Colon (tissue), 2 donors: ENCODE results near the gene KL.

Experiments
- FAIRE-seq: peaks from 2 replicates; lab custom pipeline; 2012; peaks lifted over from hg19 to GRCh38; lab: Jason Lieb, UNC
- donor health status: control.
- donor health status: control.

The KL gene

DNA sequence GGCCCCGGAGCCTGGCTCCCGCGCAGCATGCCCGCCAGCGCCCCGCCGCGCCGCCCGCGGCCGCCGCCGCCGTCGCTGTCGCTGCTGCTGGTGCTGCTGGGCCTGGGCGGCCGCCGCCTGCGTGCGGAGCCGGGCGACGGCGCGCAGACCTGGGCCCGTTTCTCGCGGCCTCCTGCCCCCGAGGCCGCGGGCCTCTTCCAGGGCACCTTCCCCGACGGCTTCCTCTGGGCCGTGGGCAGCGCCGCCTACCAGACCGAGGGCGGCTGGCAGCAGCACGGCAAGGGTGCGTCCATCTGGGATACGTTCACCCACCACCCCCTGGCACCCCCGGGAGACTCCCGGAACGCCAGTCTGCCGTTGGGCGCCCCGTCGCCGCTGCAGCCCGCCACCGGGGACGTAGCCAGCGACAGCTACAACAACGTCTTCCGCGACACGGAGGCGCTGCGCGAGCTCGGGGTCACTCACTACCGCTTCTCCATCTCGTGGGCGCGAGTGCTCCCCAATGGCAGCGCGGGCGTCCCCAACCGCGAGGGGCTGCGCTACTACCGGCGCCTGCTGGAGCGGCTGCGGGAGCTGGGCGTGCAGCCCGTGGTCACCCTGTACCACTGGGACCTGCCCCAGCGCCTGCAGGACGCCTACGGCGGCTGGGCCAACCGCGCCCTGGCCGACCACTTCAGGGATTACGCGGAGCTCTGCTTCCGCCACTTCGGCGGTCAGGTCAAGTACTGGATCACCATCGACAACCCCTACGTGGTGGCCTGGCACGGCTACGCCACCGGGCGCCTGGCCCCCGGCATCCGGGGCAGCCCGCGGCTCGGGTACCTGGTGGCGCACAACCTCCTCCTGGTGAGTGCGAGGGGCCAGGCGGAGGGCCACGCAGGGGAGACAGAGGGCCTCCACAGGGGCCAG lies at the start of gene KL:
Gene KL (plus strand): TSS at position 10 of the 909 bp plus-strand sequence. CDS start 18 bp downstream, at position 28.
- no peak for FAIRE-seq

DNA sequence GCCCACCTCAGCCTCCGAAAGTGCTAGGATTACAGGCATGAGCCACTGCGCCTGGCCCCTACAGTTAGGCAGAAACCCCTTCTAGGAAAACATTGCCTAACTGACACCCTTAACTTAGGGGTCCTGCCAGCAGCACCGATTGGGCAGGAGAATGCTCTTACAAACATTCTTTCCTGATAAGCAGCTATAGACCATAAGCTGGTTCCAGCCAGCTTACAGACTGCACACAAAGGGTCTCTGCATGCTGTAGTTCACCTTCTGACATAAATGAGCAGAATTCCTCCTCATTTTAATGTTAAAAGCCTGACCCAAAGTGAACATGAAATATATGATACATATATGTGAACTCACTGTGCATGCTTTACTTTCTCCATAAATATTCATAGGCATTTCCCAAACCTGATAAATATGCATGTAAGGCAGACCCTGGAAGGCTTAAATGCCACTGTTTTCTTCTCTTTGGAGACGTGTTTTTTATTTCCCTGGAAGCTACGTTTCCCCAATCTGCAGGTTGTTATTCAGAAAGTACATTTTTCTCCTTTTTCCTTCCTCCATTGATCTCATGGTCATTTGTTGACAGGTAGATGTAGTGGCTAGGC lies 48.5 kb upstream of the KL start:
- no peak for FAIRE-seq

DNA sequence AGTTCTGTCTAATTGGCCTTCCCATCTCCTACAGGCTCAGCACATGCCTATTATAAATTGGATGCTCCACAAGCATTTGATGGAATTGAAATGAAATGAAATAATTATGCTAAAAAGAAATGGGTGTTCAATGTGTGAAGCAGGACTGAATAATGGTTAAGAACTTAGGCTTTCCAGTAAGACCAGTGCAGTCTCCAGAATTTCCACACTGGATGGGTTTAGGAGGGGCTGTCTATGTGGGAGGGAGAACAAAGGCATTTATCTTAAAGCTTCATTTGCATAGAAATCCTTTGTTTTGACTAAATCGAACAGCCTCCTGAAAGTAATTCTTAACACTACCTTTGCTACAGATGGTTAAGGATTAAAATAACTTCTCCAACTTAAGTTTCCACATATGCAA lies 47.9 kb upstream of the KL start:
- FAIRE-seq = no peak

DNA sequence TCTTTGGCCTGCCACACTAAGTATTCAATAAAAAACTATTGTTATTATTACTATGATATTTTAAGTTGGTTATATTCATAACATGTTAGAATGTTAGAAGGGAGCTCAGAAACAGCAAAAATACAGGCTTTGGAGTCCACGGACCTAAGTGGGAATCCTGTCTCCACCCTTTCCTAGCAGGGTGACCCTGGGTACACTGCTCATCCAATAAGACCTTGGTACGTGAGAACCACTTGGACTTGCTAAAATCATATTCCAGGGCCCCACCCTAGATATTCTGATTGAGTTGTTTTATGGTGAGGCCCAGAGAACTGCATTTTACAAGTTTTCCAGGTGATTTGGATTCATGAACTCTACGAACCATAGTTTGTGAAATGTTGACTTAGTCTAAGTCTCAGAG lies 47.4 kb upstream of the KL start:
- FAIRE-seq = no peak

DNA sequence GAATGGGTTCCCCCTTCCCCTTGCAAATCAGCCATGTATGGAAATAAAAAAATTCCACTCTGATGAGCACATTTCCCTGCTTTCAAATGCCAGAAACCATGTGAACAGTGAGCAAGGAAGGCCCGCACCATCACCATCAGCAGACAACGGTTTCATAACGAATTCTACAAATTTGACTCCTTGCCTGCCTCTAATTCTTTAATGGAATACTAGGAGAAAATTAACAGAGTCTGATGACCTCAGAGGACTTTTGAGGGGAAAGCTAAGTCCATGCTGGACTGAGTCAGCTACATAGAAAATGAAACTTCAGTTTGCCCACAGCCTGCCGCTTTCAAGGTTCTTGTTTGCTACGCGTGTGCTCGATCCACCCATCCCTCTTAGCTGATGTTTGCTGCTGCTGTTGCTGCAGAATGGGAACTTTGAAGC lies 46.7 kb upstream of the KL start:
- FAIRE-seq = no peak

DNA sequence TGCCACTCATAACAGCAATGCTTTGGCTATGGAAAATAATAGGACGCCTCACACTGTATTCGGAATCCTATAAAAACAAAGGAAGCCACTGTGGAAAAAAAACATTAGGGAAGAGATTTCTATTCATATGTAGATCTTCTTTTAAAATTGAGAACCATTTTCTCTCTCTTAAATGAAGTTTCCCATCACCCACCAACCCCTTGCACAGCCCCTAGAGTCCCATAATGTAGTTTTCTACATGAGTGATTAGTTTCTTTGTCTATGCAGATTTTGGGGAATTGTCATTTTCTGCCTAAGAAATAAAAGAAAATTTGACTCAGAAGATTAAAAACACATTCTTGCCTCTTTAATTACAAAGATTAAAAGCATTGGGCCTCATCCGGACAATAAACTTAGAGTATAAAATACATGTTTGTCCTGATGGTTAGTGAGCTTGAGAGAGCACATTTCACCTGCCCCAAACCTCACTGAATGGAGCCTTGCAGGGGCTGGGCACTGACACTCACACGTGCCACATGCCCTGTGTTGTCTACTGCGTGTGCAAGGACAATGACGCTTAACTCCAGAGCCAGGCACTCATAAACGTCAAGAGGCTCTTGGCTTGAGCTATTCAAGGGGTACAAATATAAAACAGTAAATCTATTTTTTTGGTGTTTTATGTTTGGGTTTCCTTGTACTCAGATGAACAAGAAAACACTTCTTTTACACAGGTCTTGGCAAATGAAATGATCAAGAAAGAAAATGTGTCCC lies 40.0 kb upstream of the KL start:
- FAIRE-seq = no peak

DNA sequence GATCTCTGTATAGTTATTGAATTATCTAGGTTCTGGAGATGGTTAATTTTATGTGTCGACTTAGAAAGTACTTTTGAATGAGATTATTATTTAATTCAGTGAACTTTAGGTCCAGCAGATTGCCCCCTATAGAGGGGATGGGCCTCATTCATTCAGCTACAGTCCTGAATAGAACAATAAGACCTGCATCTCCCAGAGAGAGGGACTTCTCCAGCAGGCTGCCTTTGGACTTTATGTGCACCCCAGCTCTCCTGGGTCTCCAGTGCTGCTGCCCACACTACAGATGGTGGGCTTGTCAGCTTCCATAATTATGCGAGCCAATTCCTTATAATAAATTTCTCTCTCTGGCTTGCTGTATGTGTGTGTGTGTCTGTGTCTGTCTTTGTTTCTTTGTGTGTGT lies 39.3 kb upstream of the KL start:
- no peak for FAIRE-seq

DNA sequence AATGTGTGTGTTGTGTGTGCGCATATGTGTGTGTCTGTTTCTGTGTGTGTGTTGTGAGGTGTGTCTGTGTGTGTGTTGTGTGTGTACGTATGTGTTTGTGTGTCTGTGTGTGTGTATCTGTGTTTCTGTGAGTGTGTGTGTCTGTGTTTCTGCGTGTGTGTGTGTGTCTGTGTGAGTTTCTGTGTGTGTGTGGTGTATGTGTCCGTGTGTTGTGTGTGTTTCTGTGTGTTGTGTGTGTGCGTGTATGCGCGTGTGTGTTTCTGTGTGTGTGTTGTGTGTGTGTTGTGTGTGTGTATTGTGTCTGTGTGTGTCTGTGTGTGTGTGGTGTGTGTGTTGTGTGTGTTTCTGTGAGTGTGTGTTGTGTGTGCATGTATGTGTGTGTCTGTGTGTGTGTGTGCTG lies 38.9 kb upstream of the KL start:
- no peak for FAIRE-seq

DNA sequence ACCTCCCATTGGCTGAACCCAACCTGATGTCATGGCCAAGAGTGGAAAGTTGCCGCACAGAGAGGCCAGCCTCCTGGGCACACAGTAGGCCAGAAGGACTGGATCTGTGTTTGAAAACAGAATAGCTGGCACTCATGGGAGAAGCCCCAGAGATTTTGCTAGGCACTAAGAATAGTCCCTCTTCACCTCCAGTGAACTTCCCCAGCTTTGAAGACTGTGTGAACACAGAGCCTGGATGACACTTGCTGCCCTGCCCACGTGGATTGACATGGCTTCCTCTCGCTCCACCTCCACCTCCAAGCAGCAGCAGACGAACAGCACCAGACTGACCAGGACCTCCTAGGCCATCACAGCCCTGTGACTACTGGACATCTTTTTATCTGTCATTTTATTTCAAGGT lies 37.9 kb upstream of the KL start:
- FAIRE-seq = no peak

DNA sequence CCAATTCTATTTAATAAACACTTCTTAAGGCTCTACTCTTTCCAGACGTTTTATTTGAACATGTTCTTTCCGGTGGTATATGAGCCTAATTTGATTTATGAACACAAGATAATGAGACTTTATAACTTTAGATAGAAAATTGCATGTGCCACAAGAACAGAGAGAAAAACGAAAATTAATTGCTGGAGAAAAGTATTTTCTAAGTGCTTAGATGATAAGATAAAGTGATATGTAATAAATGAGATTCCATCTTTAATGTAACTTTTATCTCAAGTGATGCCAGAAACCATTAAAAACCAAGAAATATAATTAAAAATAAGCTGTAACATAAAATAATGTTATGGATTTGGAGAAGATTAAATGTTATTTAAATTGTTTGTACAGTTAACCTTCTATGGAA lies 33.2 kb upstream of the KL start:
- FAIRE-seq = no peak

DNA sequence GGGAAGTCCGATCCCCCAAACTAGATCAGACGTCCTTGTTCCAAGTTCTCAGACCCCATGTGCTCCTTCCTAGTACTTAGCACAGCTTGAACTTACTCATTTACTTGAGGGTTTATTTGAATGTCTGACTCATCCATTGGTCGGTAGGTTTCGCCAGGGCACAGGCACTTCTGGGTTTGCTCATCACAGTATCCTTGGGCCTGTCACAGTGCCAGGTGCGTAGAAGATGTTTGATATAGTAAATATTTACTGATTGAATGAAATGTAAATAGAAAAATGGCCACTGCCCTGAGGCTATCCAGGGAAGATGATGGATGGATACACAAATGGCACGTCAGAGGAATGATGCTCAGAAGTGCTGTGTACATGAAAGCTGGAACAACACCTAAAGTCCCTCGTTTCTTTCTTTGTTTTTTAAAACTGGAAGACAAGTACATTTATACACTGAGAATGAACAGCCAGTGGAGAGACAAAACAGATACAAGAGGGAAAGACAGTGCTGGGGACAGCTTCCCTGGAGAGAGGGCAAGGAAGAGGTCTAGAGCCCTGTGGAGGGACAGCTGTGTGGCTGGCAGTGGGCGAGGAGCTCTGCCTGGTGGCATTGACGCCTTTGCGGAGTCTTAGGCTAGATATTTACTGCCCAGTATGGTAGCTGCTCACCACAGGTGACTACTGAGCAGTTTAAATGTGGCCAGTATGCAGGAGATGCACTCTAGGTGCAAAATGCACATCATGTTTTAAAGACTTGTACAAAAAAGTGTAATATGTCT lies 31.2 kb upstream of the KL start:
- no peak for FAIRE-seq

DNA sequence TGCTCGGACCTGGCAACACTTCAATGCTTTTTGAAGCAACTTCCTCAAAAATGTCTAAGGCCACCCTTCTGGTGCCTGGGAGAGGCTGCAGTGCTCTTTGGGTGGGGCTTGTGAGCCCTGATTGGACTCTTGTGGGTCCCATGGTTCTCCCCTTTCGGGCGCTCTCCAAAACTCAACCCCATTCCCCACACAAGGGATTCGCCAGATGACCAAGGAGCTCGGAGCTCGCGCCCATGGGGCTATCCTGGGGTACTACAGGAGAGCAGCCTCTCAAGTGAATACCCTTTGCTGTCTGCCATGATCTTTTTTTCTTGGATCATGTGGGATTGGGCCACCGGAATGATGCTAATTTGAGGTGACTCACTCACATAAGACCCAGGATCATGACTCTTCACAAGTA lies 29.7 kb upstream of the KL start:
- no peak for FAIRE-seq

DNA sequence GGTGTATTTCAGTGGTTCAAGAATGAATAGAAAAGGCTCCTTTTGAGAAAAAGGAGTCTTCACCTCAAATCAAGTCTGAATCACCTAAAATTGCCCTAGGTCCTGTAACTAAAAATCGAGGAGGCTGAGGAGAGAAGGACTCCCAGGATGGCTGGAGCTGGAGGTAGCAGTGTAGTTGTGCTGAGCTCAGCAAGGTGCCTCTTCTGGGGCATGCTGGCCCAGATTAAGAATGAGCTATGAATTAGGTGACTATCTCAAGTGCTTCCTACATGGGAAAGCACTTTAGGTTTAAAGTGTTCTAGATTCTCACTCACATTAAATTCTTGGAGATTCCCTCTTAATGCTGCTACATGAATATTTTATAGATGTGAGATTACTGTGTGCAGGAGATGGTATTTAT lies 28.8 kb upstream of the KL start:
- no peak for FAIRE-seq

DNA sequence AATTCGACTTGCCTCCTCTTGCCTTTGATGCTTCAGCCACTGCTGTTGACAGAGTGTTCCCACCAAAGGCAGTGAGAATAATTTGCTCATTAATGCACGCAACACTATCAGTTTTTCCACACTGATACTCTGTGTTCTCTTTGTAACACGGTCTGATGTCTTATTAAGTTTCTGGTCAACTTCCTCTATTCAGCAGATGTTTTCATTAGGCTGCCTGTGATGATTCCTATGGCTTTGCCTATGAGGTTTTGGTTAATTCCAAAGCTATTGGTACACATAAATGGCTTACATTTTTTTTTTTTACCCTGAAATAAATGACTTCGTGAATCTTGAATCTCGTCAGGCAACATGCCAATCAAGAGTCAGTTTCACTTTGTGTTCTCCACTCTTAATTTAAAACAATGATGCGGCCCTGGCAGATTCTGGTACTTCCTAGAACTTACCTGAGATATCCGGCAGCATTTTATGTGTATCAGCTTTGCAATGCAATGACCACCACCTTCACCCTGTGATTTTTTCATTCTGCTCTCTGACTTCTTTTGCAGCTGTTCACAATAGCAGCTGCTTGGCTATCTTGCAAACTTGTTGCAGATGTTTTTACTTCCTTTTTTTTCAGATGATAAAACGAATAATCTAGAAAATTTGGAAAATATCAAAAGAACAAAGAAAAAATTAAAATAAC lies 27.5 kb upstream of the KL start:
- no peak for FAIRE-seq

DNA sequence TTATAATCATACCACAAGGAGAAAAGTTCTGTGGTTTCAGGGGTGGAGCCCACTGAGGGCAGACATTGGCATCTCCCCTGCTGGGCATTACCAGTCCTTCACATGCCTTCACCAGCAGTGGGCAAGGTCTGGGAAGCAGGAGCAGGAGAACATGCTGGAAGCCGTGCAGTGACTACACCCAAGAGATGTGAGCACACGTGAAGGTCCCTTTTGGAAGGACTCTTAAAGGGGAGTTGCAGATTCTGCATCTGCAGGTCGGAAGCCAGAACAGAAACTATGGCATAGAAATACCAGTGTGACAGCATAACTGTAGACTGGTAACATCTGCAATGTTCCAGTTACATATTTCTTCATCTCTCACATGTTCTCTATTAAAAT lies 26.9 kb upstream of the KL start:
- no peak for FAIRE-seq

DNA sequence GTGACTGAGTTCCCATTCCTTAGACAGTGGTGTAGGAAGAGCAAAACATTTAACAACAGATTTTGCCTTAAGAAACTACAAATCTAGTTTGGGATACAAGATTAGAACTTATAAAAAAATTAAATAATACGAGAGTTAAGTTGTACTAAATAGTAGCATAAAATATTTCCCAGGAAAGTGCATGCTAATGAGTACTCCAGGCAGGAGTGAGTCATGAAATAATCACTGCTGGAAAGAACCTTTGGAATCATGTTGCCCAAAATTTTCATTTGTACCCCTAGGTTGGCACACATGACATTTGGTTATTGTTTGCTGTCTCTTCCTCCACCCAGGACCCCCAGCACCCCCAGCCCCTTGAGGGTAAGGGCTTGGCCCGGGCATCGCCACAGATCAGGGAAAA lies 26.3 kb upstream of the KL start:
- no peak for FAIRE-seq

DNA sequence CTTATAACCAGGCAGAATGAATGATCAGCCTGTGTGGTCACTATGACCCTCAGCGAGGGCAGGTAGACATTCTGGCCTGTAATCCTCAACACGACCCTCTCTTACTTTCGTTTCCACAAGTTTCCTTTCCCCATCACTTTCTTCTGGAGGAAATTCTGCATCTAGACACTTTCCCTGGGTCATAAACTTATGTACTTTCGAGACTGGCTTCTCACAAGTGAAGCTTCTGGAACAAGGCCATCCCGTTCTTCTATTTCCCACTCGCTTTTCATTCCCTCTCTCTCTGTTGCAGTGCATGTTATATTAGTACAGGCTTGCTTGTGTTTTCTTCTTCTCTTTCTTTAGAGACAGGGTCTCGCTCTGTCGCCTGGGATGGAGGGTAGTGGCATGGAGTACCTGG lies 23.1 kb upstream of the KL start:
- FAIRE-seq = no peak

DNA sequence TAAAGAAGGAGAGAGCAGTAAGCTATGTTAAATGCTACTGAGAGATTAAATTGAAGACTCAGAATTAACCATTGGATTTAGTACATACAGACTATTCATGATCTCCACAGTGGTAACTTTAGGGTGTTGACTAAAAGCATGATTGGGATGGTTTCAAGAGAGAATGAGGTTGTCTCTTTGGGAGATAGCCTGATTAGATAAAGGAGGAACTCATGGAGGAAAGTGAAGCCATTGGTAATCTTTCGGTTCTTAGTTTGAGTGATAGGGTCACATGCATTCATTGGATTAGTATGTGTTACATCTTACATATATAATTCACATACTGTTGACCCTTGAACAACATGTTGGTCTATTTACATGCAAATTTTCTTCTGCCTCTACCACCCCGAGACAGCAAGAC lies 18.8 kb upstream of the KL start:
- no peak for FAIRE-seq

DNA sequence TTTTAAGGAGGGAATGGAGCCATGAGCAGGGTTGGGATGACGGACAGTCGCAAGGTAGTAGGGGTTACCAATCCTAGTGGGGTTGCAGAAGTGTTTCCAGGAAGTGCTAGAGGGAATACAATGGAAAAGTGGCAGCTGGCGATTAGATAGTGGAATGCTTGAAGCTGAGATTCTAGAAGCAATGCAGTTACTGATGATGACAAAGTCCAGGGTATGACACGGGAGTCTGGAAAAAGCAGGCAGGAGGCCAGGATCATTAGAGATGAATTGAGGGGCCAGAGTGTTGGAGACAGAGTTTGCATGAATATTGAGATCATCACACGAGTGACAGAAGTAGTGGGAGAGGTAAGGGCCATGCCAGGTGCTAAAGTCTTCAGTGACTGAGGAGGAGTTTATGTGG lies 17.3 kb upstream of the KL start:
- no peak for FAIRE-seq

DNA sequence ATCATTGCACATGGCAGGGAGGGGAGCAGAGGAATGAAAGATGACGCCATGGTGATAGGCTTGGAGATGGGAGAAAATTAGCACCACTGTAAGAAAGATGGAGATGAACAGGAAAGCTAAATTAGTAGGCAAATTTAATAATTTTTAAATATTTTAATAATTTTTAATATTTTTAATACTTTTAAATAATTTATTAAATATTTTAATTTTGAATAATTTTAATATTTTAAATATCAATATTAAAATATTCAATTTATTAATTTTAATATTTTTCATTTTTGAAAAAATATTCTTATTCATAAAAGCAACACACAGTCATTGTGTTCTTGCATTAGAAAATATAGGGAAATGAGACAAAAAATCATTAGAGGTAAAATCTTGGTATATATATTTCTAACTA lies 15.9 kb upstream of the KL start:
- FAIRE-seq = peak; percentile 91

DNA sequence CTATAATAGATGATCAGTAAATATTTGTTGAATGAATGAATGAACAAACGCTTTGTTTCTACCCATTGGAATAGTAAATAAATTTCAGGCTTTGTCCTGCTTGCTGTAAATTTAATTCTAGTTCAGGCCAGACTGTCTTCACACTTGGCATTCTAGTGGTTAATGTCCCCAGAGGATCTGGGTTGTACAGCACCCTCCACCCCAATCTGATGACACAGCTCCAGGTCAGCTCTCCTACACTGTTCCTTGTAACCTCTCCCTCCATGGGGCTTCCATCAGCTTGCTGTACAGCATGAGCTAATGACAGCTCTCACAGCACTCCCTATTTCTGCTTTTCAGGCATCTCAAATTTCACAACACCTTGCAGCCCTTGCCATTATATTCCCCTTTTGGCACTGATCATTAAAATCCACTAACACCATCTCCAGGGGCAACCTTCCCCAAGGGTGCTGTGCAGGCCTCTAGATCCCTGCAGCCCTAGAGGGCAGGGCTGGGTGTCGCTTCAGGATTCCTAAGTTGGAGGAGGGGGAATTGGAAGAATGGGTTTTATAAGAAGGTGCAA lies 12.7 kb upstream of the KL start:
- FAIRE-seq = no peak

DNA sequence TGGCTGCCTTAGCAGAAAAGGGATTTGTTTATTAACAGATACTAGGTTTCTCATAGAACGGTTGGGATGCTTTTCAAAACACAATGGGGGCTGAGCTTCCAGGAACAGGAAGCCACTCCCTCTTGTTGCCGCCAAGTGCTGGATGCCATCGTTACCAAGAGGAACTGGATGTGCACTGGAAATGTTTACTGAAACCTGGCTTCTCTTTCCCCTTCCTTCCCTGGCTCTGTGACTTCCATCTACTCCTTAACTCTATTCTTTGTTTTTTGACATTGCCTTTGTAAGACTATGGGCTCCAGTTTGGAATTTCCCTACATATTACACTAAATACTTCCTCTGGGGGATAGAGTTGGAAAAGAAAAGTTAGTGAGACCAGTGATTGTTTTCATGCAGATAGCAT lies 11.7 kb upstream of the KL start:
- FAIRE-seq = no peak
